Pulmonary artery endothelial cell (primary cell): ENCODE measurements around the gene MINDY1. TPM values are rescaled to one million over a fixed set of nuclear protein-coding genes. Genes with fewer than 3 reads are reported as not detected.

Source experiments
- DNase-seq: peaks from one replicate; pipeline ENCODE4 v3.0.0-alpha.2; 2011; ENCODE audit warnings: low read depth, low spot score
- total RNA-seq: library from RNA; depleted of rRNA; stranded (reverse); fragments of >200 nt; gene quantifications from 2 replicates; pipeline ENCODE4 v1.2.3, GENCODE V29; 2014

Gene MINDY1, protein sequence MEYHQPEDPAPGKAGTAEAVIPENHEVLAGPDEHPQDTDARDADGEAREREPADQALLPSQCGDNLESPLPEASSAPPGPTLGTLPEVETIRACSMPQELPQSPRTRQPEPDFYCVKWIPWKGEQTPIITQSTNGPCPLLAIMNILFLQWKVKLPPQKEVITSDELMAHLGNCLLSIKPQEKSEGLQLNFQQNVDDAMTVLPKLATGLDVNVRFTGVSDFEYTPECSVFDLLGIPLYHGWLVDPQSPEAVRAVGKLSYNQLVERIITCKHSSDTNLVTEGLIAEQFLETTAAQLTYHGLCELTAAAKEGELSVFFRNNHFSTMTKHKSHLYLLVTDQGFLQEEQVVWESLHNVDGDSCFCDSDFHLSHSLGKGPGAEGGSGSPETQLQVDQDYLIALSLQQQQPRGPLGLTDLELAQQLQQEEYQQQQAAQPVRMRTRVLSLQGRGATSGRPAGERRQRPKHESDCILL
- total RNA-seq: 8.9 and 12.0 TPM in 2 replicates

DNA sequence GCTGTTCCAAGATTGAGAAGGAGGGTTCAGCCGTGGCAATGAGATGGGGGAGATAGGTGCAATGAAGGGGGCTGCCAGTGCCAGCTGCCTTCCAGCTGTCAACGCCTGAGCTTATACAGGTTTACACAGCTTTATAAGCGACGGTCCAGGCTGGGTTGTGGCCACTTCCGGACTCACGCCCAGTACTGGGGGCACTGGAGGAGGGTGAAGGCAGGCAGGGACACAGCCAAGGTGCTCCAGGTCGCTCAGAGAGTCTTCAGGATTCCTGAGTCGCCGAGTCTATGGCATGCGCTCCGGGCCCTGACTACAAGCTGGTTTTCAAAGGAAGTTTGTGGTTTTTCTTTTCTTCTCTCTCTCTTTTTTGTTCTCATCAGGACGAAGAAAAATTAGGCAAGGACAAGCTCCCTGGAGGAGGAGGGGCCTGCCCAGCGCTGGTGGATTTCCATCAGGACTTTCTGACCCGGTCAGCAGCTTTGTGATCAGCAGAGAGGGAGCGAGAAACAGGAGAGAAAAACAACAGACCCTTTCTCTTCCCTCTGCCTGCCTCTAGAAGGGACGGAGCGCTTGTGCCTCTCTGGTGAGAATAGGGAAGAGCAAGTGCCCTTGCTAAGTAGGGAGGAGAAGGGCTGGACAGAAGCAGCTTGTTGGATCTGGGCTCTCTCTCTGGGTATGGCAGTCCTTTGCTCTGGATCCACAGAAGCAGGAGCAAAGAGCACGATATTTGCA, at the start of gene MINDY1:
TSS of gene MINDY1 (minus strand) at position 576 of the 726 bp plus-strand sequence. CDS start 4,285 bp downstream, outside the sequence.
- DNase-seq: peak; percentile 71

DNA sequence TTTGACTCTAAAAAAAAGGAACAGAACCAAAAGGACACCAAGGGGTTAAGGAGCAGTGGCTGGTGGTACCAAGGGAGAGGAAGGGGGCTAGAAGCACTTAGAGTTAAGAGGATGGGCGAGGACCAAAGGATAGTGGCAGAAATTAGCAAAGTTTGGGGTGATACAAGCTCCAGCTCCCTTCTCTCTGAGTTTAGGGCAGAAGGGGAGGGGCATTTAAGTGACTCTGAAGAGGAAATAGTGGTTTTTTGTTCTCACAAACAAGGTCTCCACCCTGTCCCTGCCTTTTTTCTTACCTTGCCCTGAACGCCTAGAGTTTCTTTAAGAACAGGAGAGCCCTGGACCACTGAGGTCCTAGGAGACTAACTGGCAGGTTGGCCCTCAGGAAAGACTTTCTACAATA, 49.4 kb upstream of the MINDY1 start:
- no peak for DNase-seq

GRCh38 chr1:151055581-151055980, 48.9 kb upstream of the MINDY1 start:
- DNase-seq: no peak

DNA sequence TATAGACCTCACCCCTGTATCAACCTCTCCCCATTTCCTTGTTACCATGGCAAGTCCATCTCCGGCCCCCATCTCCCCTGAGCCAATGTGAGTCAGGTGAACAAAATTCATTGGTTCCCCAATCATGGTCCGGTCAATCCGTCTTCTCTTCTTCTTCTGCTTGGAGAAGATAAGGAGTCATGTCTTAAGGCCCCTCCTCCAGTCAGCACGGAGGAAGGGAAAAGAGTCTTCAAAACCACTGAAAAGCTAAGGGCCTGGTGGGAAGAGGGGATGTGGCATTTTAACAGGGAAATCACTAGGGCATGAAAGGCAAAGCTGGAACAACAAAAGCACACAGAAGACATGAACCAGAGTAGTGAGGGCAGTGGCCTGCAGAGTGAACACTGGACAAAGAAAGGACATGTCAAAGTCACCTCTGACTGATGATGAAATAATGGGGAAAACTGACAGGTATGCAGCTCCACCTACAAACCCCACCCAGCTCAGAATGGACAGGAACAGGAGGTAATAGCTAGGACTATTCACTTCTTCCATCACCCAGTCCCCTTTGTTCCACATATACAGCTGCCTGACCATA, 48.4 kb upstream of the MINDY1 start:
- no peak for DNase-seq

GRCh38 chr1:151051356-151052009, 44.8 kb upstream of the MINDY1 start:
- no peak for DNase-seq

DNA sequence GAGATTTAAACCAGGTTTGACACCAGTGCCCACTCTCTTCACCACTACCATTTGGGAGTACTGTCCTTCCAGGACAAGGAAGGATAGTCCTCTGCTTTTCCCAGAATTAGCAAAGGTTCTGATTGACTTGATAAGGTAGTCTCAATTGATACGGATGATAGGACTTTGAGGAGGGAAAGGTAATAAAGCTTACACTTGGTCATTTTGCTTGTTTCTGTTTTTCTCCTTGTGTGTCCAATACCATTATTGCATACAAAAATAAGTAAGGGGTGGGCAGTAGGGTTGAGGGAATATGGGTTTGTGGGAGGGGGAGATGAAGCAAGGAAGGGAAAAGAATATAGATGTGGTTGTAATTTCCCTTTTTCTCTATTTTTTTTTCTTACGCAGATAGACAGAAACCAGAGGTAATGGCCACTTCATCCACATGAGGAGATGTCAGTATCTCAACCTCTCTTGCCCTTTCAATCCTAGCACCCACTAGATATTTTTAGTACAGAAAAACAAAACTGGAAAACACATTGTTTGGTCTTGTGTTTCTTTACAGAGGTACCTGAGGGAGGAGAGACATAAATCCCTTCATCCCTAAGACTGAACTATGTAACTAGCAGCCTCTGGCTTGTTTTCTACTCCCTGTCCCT, 43.5 kb upstream of the MINDY1 start:
- DNase-seq: no peak

GRCh38 chr1:151049458-151049857, 42.8 kb upstream of the MINDY1 start:
- no peak for DNase-seq

- DNase-seq: no peak
These were observed 41.9 kb upstream of the MINDY1 start for GRCh38 chr1:151048645-151049032.

GRCh38 chr1:151047925-151048644, 41.4 kb upstream of the MINDY1 start:
- no peak for DNase-seq

- DNase-seq: no peak
These were observed 40.9 kb upstream of the MINDY1 start, which contains the start of gene C1orf56 for GRCh38 chr1:151047591-151047924. Gene C1orf56 (plus strand): TSS chr1:151047751. CDS start chr1:151047848, 97 bp downstream.

- DNase-seq: no peak
These were observed 36.5 kb upstream of the MINDY1 start for GRCh38 chr1:151043163-151043562.

DNA sequence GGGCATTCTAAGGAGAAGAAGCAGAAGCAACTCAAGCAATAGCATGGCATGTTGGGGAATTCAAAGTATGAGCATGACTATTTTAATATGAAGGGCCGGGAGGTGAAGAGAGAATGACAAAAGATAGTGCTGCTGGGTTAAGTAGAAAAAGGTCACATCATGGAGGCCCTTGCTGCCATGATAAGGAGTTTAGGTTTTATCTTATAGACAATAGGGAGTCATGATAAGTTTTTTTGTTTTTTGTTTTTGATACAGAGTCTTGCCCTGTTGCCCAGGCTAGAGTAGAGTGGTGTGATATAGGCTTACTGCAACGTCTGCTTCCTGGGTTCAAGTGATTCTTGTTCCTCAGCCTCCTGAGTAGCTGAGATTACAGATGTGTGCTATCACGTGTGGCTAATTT, 32.8 kb upstream of the MINDY1 start:
- DNase-seq: no peak

DNA sequence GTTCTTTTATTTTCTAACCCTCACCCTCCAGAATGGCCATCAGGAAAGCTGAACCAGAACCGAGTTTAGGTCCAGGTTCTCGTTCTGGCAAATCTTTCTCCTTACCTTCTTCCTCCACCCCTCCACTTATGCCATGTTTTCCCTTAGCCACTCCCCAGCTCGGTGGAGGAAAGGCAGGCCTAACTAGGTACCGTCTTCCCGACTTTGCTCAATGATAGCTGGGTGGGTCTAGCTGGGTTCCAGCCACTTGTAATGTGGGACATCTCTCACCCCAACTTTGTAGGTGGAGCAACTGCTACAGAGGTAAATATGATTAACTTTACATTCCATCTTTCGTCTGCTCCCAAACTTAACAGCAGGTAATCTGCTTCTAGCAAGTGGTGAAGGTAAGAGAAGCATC, 30.3 kb upstream of the MINDY1 start:
- no peak for DNase-seq

- no peak for DNase-seq
These were observed 29.7 kb upstream of the MINDY1 start, which contains the start of gene BNIPL for GRCh38 chr1:151036356-151036755. Gene BNIPL (plus strand): TSS chr1:151036586. CDS start chr1:151036726, 140 bp downstream.

- no peak for DNase-seq
These were observed 28.5 kb upstream of the MINDY1 start for GRCh38 chr1:151035167-151035566.

- no peak for DNase-seq
These were observed 25.5 kb upstream of the MINDY1 start for GRCh38 chr1:151032164-151032563.

DNA sequence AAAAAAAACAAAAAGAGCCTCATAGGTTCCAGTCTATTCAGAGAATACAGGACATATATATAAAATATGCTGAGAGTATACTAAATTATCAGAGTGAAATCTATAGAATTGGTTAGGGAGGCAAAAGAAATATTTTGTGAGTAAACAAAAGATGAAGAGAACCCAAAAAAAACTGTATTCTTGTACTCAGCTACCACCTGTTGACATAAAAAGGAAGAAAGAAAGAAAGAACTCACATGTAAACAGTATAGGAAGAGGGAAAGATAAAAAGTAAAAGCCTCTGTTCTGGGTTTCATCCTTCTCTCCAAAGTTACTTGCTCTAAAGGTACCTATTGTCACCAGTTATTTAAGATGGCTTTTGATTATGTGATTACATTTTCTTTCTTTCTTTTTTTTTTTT, 19.8 kb upstream of the MINDY1 start:
- no peak for DNase-seq

GRCh38 chr1:151024540-151025146, 17.9 kb upstream of the MINDY1 start:
- peak; percentile 29 for DNase-seq

- DNase-seq: no peak
These were observed 6.8 kb upstream of the MINDY1 start for GRCh38 chr1:151013518-151013917.
